Measurements from ENCODE around the gene NOS1. TPM values are rescaled to one million over a fixed set of nuclear protein-coding genes. Genes with fewer than 3 reads are reported as not detected.

Gene NOS1
- total and polyA plus RNA-seq, 2 experiments from 2014 or later: 0.63 to 3.0 TPM

- TF ChIP-seq, protein P1, sequence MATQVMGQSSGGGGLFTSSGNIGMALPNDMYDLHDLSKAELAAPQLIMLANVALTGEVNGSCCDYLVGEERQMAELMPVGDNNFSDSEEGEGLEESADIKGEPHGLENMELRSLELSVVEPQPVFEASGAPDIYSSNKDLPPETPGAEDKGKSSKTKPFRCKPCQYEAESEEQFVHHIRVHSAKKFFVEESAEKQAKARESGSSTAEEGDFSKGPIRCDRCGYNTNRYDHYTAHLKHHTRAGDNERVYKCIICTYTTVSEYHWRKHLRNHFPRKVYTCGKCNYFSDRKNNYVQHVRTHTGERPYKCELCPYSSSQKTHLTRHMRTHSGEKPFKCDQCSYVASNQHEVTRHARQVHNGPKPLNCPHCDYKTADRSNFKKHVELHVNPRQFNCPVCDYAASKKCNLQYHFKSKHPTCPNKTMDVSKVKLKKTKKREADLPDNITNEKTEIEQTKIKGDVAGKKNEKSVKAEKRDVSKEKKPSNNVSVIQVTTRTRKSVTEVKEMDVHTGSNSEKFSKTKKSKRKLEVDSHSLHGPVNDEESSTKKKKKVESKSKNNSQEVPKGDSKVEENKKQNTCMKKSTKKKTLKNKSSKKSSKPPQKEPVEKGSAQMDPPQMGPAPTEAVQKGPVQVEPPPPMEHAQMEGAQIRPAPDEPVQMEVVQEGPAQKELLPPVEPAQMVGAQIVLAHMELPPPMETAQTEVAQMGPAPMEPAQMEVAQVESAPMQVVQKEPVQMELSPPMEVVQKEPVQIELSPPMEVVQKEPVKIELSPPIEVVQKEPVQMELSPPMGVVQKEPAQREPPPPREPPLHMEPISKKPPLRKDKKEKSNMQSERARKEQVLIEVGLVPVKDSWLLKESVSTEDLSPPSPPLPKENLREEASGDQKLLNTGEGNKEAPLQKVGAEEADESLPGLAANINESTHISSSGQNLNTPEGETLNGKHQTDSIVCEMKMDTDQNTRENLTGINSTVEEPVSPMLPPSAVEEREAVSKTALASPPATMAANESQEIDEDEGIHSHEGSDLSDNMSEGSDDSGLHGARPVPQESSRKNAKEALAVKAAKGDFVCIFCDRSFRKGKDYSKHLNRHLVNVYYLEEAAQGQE (IDR thresholded peaks at IDR 0.05; ENCODE audit: unreplicated experiment): no peak
- TF ChIP-seq STAT1 (IDR thresholded peaks at IDR 0.05; ENCODE audit: unreplicated experiment): no peak
Measured at GRCh38 chr12:117309276-117309925, 52.0 kb downstream of the NOS1 start (continued).

GRCh38 chr12:117300174-117300573, 61.3 kb downstream of the NOS1 start:
- H3K27ac Mint-ChIP-seq: no peak overlapping the region
- ATAC-seq (no peak), DNase-seq (ENCODE audit: low spot score) (no peak)
- Histone ChIP-seq H3K4me2 (no peak overlapping the region), H3K79me2 (replicated peaks; ENCODE audit: insufficient read depth) (no peaks in the 10 kb centered on the region), H2AFZ (no peak overlapping the region), H3K4me1 (ENCODE audit: insufficient read depth) (no peaks in the 10 kb centered on the region), H3K27me3 (ENCODE audit: insufficient read depth) (no peaks in the 10 kb centered on the region), H3K36me3 (ENCODE audit: insufficient read depth) (no peaks in the 10 kb centered on the region), H3K9me2 (ENCODE audit: insufficient read depth) (0 out of 2 replicates have a peak, but pooled peaks cover 4% of the 10 kb centered on the region), H4K20me1 (replicated peaks; ENCODE audit: insufficient read depth) (no peaks in the 10 kb centered on the region), H3F3A (replicated peaks; ENCODE audit: low read depth) (no peaks in the 10 kb centered on the region), H3K27ac (ENCODE audit: low read depth) (no peak overlapping the region), H3K4me3 (no peak overlapping the region)
- peaks cover 9% of the 10 kb centered on the region for H3K36me3 Mint-ChIP-seq (ENCODE audit: low read depth)
- no peaks in the 10 kb centered on the region for H3K4me1 Mint-ChIP-seq
- peaks cover 13% of the 10 kb centered on the region for H3K9me3 Mint-ChIP-seq
- H3K27me3 Mint-ChIP-seq (ENCODE audit: insufficient read depth, low read depth, poor library complexity): peaks cover under 1% of the 10 kb centered on the region
- H3K4me3 Mint-ChIP-seq: no peak overlapping the region
- TF ChIP-seq STAT1 (IDR thresholded peaks at IDR 0.05; ENCODE audit: unreplicated experiment) (no peak), CTCF (conservative IDR thresholded peaks at IDR 0.05; ENCODE audit: low read depth in 2 of 2) (no peak), JUNB (IDR thresholded peaks at IDR 0.05; ENCODE audit: unreplicated experiment) (no peak), EZH2 (IDR thresholded peaks at IDR 0.05; ENCODE audit: low read depth, unreplicated experiment) (no peak), NANOG (IDR thresholded peaks at IDR 0.05; ENCODE audit: borderline replicate concordance) (no peak), EZH2phosphoT487 (IDR thresholded peaks at IDR 0.05; ENCODE audit: unreplicated experiment) (no peak), POLR2AphosphoS5 (IDR thresholded peaks at IDR 0.05; ENCODE audit: low read depth) (no peak), ZNF331 (CRISPR knock-in tag; IDR thresholded peaks at IDR 0.05; ENCODE audit: low read depth) (no peak), ZNF114 (CRISPR knock-in tag; IDR thresholded peaks at IDR 0.05) (no peak)
- TF ChIP-seq, protein P2, sequence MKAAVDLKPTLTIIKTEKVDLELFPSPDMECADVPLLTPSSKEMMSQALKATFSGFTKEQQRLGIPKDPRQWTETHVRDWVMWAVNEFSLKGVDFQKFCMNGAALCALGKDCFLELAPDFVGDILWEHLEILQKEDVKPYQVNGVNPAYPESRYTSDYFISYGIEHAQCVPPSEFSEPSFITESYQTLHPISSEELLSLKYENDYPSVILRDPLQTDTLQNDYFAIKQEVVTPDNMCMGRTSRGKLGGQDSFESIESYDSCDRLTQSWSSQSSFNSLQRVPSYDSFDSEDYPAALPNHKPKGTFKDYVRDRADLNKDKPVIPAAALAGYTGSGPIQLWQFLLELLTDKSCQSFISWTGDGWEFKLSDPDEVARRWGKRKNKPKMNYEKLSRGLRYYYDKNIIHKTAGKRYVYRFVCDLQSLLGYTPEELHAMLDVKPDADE (IDR thresholded peaks at IDR 0.05): no peak
- TF ChIP-seq, protein P3, sequence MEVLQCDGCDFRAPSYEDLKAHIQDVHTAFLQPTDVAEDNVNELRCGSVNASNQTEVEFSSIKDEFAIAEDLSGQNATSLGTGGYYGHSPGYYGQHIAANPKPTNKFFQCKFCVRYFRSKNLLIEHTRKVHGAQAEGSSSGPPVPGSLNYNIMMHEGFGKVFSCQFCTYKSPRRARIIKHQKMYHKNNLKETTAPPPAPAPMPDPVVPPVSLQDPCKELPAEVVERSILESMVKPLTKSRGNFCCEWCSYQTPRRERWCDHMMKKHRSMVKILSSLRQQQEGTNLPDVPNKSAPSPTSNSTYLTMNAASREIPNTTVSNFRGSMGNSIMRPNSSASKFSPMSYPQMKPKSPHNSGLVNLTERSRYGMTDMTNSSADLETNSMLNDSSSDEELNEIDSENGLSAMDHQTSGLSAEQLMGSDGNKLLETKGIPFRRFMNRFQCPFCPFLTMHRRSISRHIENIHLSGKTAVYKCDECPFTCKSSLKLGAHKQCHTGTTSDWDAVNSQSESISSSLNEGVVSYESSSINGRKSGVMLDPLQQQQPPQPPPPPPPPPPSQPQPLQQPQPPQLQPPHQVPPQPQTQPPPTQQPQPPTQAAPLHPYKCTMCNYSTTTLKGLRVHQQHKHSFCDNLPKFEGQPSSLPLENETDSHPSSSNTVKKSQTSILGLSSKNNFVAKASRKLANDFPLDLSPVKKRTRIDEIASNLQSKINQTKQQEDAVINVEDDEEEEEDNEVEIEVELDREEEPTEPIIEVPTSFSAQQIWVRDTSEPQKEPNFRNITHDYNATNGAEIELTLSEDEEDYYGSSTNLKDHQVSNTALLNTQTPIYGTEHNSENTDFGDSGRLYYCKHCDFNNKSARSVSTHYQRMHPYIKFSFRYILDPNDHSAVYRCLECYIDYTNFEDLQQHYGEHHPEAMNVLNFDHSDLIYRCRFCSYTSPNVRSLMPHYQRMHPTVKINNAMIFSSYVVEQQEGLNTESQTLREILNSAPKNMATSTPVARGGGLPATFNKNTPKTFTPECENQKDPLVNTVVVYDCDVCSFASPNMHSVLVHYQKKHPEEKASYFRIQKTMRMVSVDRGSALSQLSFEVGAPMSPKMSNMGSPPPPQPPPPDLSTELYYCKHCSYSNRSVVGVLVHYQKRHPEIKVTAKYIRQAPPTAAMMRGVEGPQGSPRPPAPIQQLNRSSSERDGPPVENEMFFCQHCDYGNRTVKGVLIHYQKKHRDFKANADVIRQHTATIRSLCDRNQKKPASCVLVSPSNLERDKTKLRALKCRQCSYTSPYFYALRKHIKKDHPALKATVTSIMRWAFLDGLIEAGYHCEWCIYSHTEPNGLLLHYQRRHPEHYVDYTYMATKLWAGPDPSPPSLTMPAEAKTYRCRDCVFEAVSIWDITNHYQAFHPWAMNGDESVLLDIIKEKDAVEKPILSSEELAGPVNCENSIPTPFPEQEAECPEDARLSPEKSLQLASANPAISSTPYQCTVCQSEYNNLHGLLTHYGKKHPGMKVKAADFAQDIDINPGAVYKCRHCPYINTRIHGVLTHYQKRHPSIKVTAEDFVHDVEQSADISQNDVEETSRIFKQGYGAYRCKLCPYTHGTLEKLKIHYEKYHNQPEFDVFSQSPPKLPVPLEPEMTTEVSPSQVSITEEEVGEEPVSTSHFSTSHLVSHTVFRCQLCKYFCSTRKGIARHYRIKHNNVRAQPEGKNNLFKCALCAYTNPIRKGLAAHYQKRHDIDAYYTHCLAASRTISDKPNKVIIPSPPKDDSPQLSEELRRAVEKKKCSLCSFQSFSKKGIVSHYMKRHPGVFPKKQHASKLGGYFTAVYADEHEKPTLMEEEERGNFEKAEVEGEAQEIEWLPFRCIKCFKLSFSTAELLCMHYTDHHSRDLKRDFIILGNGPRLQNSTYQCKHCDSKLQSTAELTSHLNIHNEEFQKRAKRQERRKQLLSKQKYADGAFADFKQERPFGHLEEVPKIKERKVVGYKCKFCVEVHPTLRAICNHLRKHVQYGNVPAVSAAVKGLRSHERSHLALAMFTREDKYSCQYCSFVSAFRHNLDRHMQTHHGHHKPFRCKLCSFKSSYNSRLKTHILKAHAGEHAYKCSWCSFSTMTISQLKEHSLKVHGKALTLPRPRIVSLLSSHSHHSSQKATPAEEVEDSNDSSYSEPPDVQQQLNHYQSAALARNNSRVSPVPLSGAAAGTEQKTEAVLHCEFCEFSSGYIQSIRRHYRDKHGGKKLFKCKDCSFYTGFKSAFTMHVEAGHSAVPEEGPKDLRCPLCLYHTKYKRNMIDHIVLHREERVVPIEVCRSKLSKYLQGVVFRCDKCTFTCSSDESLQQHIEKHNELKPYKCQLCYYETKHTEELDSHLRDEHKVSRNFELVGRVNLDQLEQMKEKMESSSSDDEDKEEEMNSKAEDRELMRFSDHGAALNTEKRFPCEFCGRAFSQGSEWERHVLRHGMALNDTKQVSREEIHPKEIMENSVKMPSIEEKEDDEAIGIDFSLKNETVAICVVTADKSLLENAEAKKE (CRISPR knock-in tag; IDR thresholded peaks at IDR 0.05): no peak
